ENCODE data around the gene TAF5.
"Not testable (repeated sequence)": the region's sequence is repeated elsewhere in the genome, so short reads cannot be mapped to it uniquely, and the experiment has no call there.

Gene TAF5

DNA sequence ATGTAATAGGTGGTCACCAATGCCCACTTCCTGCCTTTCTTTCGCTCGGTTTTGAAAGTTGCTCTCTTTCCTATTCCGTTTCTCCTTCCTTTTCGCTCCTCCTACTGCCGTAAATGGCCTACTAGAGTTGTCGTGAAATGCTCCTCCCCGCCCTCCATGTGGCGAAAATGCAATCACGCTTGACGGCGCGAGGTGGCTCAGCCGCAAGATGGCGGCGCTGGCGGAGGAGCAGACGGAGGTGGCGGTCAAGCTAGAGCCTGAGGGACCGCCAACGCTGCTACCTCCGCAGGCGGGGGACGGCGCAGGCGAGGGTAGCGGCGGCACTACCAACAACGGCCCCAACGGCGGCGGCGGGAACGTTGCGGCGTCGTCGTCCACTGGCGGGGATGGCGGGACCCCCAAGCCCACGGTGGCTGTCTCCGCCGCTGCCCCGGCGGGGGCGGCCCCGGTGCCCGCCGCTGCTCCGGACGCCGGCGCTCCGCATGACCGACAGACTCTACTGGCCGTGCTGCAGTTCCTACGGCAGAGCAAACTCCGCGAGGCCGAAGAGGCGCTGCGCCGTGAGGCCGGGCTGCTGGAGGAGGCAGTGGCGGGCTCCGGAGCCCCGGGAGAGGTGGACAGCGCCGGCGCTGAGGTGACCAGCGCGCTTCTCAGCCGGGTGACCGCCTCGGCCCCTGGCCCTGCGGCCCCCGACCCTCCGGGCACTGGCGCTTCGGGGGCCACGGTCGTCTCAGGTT lies at the start of gene TAF5:
Gene TAF5, plus strand, starts transcription at position 195 of the 737 bp plus-strand sequence. Its CDS starts 14 bp downstream, at position 209.
- H3K4me3 ChIP-seq = peak within 1 kb of the TSS; percentile 73 to 100 (median 98)
- peak within 1 kb of the TSS in 20 of 21 experiments; percentile 71 to 96 (median 92) for H3K27ac ChIP-seq

DNA sequence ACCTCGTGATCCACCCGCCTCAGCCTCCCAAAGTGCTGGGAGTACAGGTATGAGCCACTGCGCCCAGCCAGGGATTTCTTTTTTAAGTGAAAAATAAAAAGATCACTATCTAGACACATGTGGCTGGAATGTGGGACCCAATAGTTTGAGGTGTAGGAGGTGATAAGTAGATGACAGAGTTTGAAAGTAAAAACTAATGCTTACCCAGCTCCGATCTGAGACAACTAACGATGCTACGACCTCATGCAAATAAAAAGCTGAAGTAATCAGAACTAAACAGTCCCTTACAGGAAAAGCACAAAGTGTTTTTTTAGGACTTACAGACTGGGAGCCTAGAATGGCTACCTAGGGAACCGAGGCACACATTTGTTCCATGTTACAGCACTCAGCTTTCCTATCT lies 39.9 kb upstream of the TAF5 start:
- Histone ChIP-seq H3K4me3 (no peak overlapping the region), H3K27ac (no peak overlapping the region)

DNA sequence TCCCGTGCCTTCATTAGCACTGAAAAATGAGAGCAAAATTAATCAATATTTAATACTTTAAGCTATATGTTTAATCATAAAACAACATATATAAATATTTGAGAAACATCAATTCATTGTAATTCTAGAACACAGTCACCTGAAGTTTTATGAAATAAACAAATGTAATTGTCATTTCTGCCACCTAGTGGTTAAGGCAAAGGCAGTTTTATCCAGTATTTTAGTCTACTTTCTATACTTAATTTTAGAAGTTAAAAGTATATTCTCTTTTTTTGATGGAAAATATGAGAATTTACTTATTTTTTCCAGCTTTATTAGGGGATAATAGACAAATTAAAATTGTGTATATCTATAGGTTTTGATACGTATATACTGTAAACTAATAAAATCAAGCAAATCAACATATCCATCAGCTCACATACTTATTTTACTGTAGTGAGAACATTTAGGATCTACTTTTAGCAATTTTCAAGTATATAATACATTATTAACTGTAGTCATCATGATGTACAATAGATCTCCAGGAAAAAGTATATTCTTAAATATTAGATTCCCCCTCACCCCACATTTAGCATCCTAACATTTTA lies 33.7 kb upstream of the TAF5 start:
- no peak overlapping the region for H3K4me3 ChIP-seq
- H3K27ac ChIP-seq = no peak overlapping the region

DNA sequence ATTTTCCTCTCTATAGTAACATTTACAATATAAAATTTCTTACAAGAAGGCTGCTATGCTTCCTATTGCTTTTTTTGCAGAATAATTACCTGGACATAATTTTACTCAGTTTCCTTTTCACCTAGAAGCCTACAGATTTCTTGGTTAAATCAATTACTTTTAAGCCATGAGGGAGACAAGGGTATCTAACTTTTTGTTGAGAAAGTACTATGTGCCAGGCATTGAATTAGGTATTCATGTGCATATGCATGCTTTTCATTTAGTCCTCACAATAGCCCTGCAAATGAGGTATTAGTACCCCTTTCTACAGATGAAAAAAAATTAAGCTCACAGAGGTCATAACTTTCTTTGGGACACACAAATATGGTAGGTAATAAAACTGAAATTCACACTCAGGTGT lies 33.2 kb upstream of the TAF5 start:
- no peak overlapping the region for H3K27ac ChIP-seq
- H3K4me3 ChIP-seq = no peak overlapping the region

DNA sequence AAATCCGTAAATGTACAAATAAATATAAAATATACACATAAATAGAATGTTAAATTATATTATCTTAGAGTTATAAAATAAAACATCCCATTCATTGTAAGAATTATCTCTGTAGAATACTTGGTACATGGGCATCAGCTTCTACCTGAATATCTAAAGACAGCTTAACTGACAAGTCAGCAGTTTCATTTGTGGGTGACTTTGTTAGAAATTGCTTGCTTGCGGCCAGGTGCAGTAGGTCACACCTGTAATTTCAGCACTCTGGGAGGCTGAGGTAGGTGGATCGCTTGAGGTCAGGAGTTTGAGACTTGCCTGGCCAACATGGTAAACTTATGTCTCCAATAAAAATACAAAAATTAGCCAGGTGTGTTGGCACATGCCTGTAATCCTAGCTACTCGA lies 31.4 kb upstream of the TAF5 start:
- H3K27ac ChIP-seq = no peak overlapping the region

DNA sequence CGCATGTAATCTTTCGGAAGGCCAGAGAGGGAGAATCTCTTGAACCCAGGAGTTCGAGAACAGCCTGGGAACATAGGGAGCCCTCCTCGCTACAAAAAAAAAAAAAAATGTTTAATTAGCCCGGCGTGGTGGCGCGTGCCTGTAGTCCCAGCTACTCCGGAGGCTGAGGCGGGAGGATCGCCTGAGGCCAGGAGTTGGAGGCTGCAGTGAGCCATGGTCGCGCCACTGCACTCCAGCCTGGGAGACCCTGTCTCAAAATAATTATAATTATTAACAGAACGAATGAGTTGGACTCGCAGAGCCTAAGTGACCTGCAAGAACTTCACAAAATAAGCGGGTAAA lies 17.6 kb upstream of the TAF5 start:
- H3K27ac ChIP-seq = peak overlapping the region; percentile 34 to 93 (median 85)
- H3K4me3 ChIP-seq = peak overlapping the region; percentile 67 to 93 (median 82)

More for the DNA sequence above, 31.4 kb upstream of the TAF5 start:
- H3K4me3 ChIP-seq = no peak overlapping the region

DNA sequence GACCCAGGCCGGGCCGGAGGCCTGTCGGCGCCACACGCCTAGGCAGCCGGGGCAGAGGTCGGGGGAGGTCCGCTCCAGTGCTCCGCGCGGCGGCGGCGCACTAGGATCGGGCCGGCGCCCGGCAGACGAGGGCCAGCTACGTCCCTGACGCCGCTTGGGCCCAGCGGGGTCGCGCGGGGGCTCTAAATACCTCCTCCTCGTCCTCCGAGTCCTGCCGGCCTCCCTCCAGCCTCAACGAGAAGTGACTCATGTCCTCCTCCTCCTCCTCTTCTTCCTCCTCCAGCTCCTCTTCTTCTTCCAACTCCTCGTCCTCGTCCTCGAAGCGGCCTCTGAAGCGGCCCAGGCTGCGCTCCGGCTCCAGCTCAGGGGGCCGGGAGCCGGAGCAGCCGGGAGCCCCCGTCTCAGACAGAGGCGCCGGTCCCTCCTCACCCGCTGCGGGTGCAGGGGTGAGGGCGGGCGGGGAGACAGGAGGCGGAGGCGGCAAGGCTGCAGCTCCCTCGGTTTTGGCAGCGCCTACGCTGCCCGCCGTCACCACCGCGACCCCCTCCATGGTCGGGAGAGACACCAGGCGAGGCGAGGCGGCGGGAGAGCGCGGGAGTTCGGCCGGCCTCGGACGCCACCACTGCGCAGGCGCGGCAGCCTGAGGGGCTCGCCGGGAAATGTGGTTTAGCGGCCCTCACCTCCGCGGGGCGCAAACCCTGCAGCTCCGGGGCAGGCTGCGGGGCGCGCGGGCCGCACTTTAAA lies 17.1 kb upstream of the TAF5 start, which contains the start of gene PCGF6:
Gene PCGF6, minus strand, starts transcription at position 624 of the 744 bp plus-strand sequence. Its CDS starts 74 bp downstream, at position 550.
- Histone ChIP-seq H3K27ac (peak within 1 kb of the TSS; percentile 34 to 93 (median 85)), H3K4me3 (peak within 1 kb of the TSS; percentile 67 to 93 (median 82))

DNA sequence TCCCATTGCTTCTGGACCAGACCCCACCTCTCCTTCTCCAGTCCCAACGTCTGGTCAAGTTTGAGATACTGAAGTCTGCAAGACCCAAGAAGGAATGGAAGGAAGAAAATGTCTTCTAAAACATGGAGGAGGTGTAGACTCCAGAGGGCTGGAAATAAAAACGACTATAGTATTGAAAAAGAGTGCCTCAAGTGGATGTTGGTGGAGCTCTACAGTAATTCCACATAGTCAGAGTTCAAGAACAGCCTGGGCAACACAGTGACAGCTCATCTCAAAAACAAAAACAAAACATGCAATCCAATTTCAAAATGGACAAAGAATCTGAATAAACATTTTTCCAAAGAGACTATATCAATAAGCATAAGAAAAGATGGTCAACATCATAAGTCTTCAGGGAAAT lies 14.5 kb upstream of the TAF5 start:
- no peak overlapping the region for H3K27ac ChIP-seq
- no peak overlapping the region for H3K4me3 ChIP-seq

DNA sequence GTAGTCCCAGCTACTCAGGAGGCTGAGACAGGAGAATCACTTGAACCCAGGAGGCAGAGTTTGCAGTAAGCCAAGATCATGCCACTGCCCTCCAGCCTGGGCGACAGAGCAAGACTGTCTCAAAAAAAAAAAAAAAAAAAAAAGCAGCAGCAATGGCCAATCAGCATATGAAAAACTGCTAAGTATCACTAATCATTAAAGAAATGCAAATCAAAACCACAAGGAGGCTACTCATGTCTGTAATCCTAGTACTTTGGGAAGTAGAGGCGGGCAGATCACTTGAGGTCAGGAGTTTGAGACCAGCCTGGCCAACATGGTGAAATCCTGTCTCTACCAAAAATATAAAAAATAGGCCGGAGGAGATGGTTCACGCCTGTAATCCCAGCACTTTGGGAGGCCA lies 13.2 kb upstream of the TAF5 start:
- H3K4me3 ChIP-seq, H3K27ac ChIP-seq: not testable (repeated sequence)

DNA sequence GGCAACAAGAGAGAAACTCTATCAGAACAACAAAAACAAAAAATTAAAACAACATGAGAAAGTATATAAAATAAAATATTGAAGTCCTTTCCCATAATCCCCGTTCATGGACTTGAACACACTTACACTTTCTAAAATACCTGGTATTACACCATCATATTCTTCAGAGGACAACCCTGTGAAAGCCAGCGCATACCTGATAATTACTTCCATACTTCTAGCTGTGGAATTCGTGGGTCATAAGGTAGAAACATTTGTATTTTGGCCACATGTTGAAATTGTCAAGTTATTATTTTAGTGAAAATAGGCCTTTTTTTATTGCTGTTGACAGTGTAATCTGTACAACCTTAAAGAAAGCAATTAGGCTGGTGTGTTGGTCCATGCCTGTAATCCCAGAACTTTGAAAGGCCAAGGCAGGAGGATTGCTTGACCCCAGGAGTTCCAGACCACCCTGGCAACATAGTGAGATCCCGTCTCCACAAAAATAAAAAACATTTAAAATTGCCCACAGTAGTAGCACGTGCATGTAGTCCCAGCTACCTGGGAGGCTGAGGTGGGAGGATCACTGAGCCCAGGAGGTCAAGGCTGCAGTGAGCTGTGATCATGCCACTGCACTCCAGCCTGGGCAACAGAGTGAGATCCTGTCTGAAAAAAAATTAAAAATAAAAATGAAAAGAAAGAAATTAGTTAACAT lies 11.7 kb upstream of the TAF5 start:
- Histone ChIP-seq H3K27ac (no peak overlapping the region), H3K4me3 (no peak overlapping the region)

DNA sequence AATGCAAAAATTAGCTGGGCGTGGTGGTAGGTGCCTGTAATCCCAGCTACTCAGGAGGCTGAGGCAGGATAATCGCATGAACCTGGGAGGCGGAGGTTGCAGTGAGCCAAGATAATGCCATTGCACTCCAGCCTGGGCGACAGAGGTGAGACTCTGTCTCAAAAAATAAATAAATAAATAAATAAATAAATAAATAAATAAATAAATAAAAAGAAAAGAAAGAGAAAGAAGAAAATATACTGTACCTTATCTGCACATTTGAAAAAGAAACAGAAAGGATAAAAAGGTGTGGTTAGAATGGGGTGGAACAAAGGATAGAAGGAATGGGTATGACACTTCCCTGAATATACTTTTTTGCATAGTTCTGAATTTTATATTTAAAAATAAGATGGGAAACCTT lies 8.3 kb upstream of the TAF5 start:
- not testable (repeated sequence) for H3K27ac ChIP-seq, H3K4me3 ChIP-seq

DNA sequence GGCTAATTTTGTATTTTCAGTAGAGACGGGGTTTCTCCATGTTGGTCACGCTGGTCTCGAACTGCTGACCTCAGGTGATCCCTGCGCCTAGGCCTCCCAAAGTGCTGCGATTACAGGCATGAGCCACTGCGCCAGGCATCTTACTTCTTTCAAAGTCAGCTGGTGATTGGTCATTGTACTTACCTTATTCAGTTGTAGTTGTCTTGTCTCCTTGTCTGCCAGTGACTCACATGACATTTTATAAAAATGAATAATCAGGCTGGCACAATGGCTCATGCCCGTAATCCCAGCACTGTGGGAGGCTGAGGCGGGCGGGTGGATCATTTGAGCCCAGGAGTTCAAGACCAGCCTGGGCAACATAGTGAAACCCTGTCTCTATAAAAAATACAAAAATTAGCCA lies 7.0 kb upstream of the TAF5 start:
- H3K4me3 ChIP-seq, H3K27ac ChIP-seq: not testable (repeated sequence)

DNA sequence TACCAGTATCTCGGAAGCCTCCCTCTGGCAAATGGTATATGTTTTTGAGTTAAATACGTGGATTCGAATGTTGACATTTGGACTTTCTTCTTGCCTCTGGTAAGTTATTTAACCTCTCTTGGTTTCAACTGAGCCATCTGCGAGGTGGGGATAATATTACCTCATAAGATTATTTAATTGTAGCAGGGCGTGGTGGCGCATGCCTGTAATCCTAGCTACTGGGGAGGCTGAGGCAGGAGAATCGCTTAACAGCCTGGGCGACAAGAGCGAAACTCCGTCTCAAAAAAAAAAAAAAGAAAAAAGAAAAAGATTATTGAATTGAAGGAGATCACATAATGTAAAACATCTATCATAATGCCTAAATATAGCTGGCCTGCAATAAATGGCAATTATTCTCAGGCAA lies 396 bp upstream of the TAF5 start:
- Histone ChIP-seq H3K27ac (peak overlapping the region in 19 of 21 experiments; percentile 71 to 96 (median 92)), H3K4me3 (peak overlapping the region; percentile 73 to 100 (median 98))

DNA sequence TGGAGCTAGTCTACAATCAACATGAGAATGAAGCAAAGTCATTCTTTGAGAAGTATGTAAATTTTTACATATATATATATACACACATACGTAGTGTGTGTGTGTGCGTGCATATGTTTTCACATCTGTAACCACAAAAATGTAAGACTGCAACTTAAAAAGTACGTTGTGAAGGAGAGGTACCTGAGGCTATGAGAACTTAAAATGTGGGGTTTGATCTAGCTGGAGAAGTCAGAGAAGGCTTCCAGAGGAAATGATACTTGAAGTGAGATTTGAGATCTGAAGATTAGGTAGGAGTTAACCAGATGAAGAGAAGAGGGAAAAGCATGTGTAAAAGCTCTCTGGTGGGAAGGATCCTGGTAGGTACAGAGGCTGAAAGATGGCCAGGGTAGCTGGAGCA lies 5.8 kb downstream of the TAF5 start:
- H3K27ac ChIP-seq = no peak overlapping the region

DNA sequence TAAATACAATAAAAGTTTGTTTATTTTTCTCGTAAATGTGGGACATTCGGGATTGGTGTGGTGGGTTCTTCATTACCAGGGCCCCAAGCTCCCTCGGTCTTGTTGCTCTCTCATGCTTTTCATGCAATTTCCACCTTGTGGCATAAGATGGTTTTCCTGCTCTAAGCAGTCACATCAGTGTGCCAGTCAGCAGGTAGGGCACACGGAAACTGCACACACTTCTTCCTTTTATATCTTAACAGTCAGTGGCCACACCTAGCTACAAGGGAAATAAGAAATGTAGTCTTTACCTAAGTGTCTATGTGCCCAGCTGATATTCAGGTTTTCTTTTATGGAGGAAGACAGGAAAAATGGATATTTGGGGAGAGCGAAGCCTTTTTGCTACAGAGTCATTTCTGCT lies 6.5 kb downstream of the TAF5 start:
- Histone ChIP-seq H3K4me3 (no peak overlapping the region), H3K27ac (no peak overlapping the region)

More for the DNA sequence above, 5.8 kb downstream of the TAF5 start:
- no peak overlapping the region for H3K4me3 ChIP-seq

DNA sequence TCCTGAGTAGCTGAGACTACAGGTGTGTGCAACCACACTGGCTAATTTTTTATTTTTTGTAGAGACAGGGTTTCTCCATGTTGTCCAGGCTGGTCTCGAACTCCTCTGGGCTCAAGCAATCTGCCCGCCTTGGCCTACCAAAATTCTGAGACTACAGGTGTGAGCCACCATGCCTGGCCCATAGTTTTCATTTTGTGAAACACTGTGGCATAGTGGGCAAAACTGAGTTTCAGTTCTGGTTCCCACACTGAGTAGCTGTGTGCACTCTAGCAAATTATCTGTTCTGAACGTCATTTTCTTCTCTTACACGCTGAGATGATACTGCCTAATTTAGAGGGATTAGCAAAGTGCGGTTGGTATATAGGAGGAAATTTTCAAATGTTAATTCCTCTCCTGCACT lies 15.0 kb downstream of the TAF5 start:
- Histone ChIP-seq H3K4me3 (no peak overlapping the region), H3K27ac (no peak overlapping the region)

DNA sequence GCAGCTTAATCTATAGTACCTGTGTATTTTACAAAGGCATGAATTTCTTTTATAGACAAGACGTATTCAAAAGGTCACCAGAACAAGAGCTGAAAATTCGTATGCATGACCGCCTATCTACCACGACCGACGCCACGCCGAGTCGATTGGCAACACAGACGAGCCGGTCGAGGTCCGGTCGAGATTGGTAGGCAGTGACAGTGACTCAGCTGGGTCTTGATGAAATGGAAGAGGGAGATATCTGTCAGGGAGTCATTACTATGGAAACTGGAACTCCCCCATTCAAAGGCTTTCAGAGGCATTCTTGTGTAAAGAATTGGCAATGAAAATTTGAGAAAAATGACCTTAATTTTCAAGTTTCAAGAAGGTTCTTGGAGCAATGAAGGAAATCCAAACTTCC lies 26.4 kb downstream of the TAF5 start:
- Histone ChIP-seq H3K4me3 (no peak overlapping the region), H3K27ac (no peak overlapping the region)

DNA sequence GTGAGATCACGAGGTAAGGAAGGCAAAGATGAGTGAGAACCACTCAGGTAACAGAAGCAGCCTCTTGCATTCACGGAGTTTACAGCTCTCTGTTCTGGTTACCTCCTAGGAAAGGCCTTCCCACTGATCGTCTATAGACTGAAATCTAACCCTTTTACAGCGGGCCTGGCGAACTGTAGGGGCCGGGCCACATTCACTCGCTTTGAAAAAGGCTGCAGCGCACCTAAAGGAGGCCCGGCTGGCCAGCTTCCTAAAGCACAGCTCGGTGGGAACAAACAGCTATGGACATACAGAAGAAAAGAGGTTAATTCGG lies 27.9 kb downstream of the TAF5 start:
- peak overlapping the region; percentile 63 to 98 (median 86) for H3K4me3 ChIP-seq
- H3K27ac ChIP-seq = peak overlapping the region; percentile 55 to 97 (median 87)

DNA sequence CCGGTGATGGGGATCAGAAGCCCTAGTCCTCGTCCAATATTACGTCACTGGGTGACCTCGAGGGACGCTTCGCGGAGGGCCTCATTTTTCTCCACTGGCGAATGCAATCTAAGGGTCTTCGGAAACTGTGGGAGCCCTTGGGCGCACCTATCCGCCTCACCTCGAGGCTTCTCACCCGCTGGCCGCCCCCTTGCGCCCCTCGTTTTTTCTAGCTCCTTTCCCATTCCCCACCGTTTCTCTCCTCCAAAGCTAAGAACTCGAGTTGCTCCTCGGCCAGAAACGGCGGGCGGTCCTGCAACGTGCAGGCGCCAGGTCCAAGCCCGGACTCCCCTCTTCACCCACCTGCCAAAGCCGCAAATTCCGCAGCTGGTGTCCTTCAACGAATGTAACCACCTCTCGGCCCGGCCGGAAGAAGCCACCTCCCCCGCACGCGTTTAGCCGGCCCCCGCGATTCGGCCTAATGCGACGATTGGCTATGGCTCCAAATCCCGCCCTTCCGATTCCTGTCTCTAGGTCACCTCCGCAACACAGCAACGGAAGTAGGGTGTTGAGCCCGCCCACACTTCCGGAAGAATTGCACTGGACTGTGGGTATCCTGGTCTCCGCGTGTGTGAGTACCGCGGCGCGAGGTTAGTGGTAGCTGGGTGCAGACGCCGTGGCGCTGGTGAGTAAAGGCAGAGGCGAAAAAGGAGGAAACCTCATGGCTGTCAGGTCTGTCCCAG lies 28.5 kb downstream of the TAF5 start, which contains the start of the genes ATP5MK and PDCD11:
Gene ATP5MK, minus strand, starts transcription at position 409 of the 722 bp plus-strand sequence. CDS start 4,018 bp downstream, outside the sequence.
Gene PDCD11, plus strand, starts transcription at position 560 of the 722 bp plus-strand sequence. CDS start 1,801 bp downstream, outside the sequence.
- peak within 1 kb of the TSS; percentile 55 to 97 (median 87) for H3K27ac ChIP-seq
- peak within 1 kb of the TSS; percentile 63 to 98 (median 86) for H3K4me3 ChIP-seq
